Endothelial cell of umbilical vein (primary cell): ENCODE measurements around the gene MUC4. TPM values are rescaled to one million over a fixed set of nuclear protein-coding genes. Genes with fewer than 3 reads are reported as not detected.

Source experiments
- BruUV-seq: library from RNA; stranded (reverse); fragments of 400-500 nt; replicated peaks from 2 replicates; lab custom pipeline; 2021; lab: Mats Ljungman, UMichigan
- CTCF ChIA-PET: fragments of 300-600, 350-600 bp; sonication (Branson Sonifier 250); formaldehyde crosslinking; loops from one replicate; lab custom pipeline; 2021; ENCODE audit warnings: antibody characterized with exemption, inconsistent platforms; lab: Charles Lee
- POLR2A ChIA-PET: fragments of 300-600, 350-600 bp; sonication (Branson Sonifier 250); formaldehyde crosslinking; loops from one replicate; lab custom pipeline; 2021; ENCODE audit warnings: antibody characterized with exemption, inconsistent platforms; lab: Charles Lee
- DNase-seq: peaks from one replicate; pipeline ENCODE4 v3.0.0-alpha.2; 2011; ENCODE audit warnings: low read depth, low spot score
- FAIRE-seq: peaks from 2 replicates; lab custom pipeline; 2011; peaks lifted over from hg19 to GRCh38; lab: Jason Lieb, UNC
- H2AFZ ChIP-seq: 2 replicates; pipeline ENCODE4 v1.6.0; 2012; ENCODE audit warnings: low read depth, low read length, control low read depth, inconsistent platforms
- H3K27ac ChIP-seq: 2 replicates; pipeline ENCODE4 v1.5.1; 2011; ENCODE audit warnings: low read depth, mild to moderate bottlenecking, control low read depth, low read length, moderate library complexity; ENCODE audit not compliant: insufficient read depth
- H3K27me3 ChIP-seq, 2 experiments: 2 replicates each; pipeline versions ENCODE4 v1.6.0 to v1.6.1; 2011; ENCODE audit warnings: low read length in 2 of 2, mixed read lengths in 1 of 2; ENCODE audit not compliant: control insufficient read depth in 2 of 2, insufficient read depth in 2 of 2
- H3K36me3 ChIP-seq, 2 experiments: 2 replicates in 1 of 2; 3 replicates in 1 of 2; pipeline ENCODE4 v1.5.1; 2011; ENCODE audit warnings: low read length in 2 of 2, mild to moderate bottlenecking in 1 of 2, moderate library complexity in 1 of 2; ENCODE audit not compliant: control insufficient read depth in 2 of 2, insufficient read depth in 2 of 2; ENCODE audit errors: extremely low read depth in 1 of 2
- H3K4me1 ChIP-seq: 3 replicates; pipeline ENCODE4 v1.5.1; 2011; ENCODE audit warnings: mild to moderate bottlenecking, low read length; ENCODE audit not compliant: control insufficient read depth, insufficient read depth; ENCODE audit errors: extremely low read depth
- H3K4me2 ChIP-seq: 2 replicates; pipeline ENCODE4 v1.6.1; 2011; ENCODE audit warnings: low read length, control low read depth, mixed read lengths; ENCODE audit not compliant: insufficient read depth
- H3K4me3 ChIP-seq, 3 experiments: fragments of 200-600 bp in 1 of 3; sonication (generic), shearing (Covaris generic) in 1 of 3; replicated peaks in 1 of 3; 2 replicates each; pipeline ENCODE4 v1.5.1; 2011 to 2016; ENCODE audit warnings: control low read depth in 3 of 3, low read length in 3 of 3, mild to moderate bottlenecking in 2 of 3, inconsistent platforms in 1 of 3, low read depth in 1 of 3, moderate library complexity in 1 of 3; ENCODE audit not compliant: insufficient read depth in 1 of 3
- H3K79me2 ChIP-seq: 2 replicates; pipeline ENCODE4 v1.6.0; 2012; ENCODE audit warnings: low read length, inconsistent platforms; ENCODE audit not compliant: control insufficient read depth, insufficient read depth
- H3K9ac ChIP-seq: replicated peaks from 2 replicates; pipeline ENCODE3; 2011; ENCODE audit warnings: low read length, control low read depth; ENCODE audit not compliant: insufficient read depth; ENCODE audit errors: extremely low read depth
- H3K9me1 ChIP-seq: replicated peaks from 3 replicates; pipeline ENCODE4 v1.6.0; 2011; ENCODE audit warnings: mild to moderate bottlenecking, low read length; ENCODE audit not compliant: control insufficient read depth, insufficient read depth; ENCODE audit errors: extremely low read depth
- H3K9me3 ChIP-seq: replicated peaks from 2 replicates; pipeline ENCODE4 v1.5.1; 2012; ENCODE audit warnings: low read length, inconsistent platforms; ENCODE audit not compliant: control insufficient read depth, insufficient read depth
- H4K20me1 ChIP-seq: replicated peaks from 2 replicates; pipeline ENCODE3; 2011; ENCODE audit warnings: mild to moderate bottlenecking, low read length; ENCODE audit not compliant: control insufficient read depth, insufficient read depth; ENCODE audit errors: extremely low read depth
- EZH2 ChIP-seq: IDR thresholded peaks from 2 replicates; pipeline ENCODE4 v1.6.1; 2012; ENCODE audit warnings: borderline replicate concordance, low read depth, mild to moderate bottlenecking, moderate library complexity, low read length, inconsistent platforms; ENCODE audit not compliant: severe bottlenecking
- FOS ChIP-seq: IDR thresholded peaks from 2 replicates; pipeline ENCODE4 v1.6.1; 2011; ENCODE audit warnings: mild to moderate bottlenecking, low read length, moderate library complexity, borderline replicate concordance; ENCODE audit not compliant: insufficient read depth
- GATA2 ChIP-seq: IDR thresholded peaks from 2 replicates; pipeline ENCODE4 v1.7.0; 2011; ENCODE audit warnings: low read depth, mild to moderate bottlenecking, moderate library complexity, mixed read lengths, low read length; ENCODE audit not compliant: insufficient read length, insufficient read depth
- JUN ChIP-seq: IDR thresholded peaks from 2 replicates; pipeline ENCODE4 v1.6.1; 2011; ENCODE audit warnings: borderline replicate concordance, low read depth; ENCODE audit not compliant: insufficient read length, insufficient read depth
- MYC ChIP-seq: IDR thresholded peaks from one replicate; pipeline ENCODE4 v1.6.1; 2011; ENCODE audit warnings: mild to moderate bottlenecking, low read depth, low read length
- POLR2A ChIP-seq: IDR thresholded peaks from 2 replicates; pipeline ENCODE4 v1.6.1; 2012; ENCODE audit warnings: low read depth, mild to moderate bottlenecking, control low read depth, low read length
- POLR2AphosphoS5 ChIP-seq: IDR thresholded peaks from 2 replicates; pipeline ENCODE4 v1.6.1; 2012; ENCODE audit warnings: low read depth, mild to moderate bottlenecking, control low read depth, low read length, moderate library complexity; ENCODE audit not compliant: insufficient read depth
- dilution Hi-C: fragments of 300-500 bp; cut with MboI; formaldehyde crosslinking; loops from one replicate; pipeline ENCODE4 v1.15.0; 2019; ENCODE audit warnings: low sequenced_read_pairs; ENCODE audit not compliant: extremely low pct_ligation_motif_present
- intact Hi-C: fragments of 100-400 bp; cut with micrococcal nuclease; formaldehyde crosslinking; loops from one replicate; pipeline ENCODE4 v1.10.0; 2022
- polyA plus RNA-seq, 4 experiments: library from polyadenylated mRNA; depleted of rRNA in 3 of 4; stranded (reverse) in 3 of 4; unstranded in 1 of 4; fragments of >200 nt; gene quantifications; 2 replicates each; pipeline versions ENCODE4 v1.2.1 to v1.2.3, GENCODE V29; 2011 to 2012; ENCODE audit warnings: missing spikeins in 1 of 4
- total RNA-seq: library from RNA; stranded (reverse); gene quantifications from 2 replicates; pipeline ENCODE4 v1.2.3, GENCODE V29; 2021
- TF ChIP-seq, protein P1 (sequence below): IDR thresholded peaks from 2 replicates; pipeline ENCODE4 v1.6.1; 2011; ENCODE audit not compliant: insufficient read depth, insufficient read length
- TF ChIP-seq, protein P2 (sequence below), 2 donors: IDR thresholded peaks; 1 replicate in 1 of 2; 2 replicates in 1 of 2; pipeline ENCODE4 v1.5.1; 2011; ENCODE audit warnings: low read length in 2 of 2, mild to moderate bottlenecking in 2 of 2, moderate library complexity in 2 of 2, control low read depth in 1 of 2, inconsistent platforms in 1 of 2, low read depth in 1 of 2; ENCODE audit not compliant: insufficient read depth in 1 of 2; ENCODE audit errors: extremely low read depth in 1 of 2

MUC4 gene
- total and polyA plus RNA-seq, 2 donors (not counting 3 experiments of a cell fraction or from before 2014, with no cell fraction given) = 0.04 TPM; not detected in 1

DNA sequence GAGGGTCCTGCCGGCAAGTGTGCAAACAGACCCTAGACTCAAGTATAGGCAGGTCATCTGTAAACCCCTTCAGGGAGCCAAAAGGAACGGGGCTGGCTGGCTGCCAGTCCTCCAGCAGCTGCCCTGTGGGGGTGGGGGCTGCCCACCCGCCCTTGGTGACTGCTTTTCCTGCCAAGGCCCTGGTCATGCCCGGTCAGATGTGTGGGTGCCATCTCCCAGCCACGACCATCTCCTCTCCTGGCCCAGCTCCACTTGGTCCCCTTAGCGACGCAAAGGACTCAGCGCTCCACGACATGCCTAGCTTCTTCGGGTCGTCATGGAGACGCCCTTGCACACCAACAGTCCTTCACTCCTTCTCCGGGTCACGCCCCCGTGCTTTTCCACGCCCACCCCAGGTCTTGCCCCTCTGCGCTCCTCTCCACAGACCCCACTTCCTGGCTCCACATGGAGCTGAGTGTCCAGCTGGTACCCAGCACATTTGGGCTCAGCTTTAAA, 2.4 kb downstream of the MUC4 start:
- H3K4me2 ChIP-seq = no peak overlapping the region
- peaks cover 0 to under 1% of the 10 kb centered on the region in 2 experiments for H3K27me3 ChIP-seq
- H3K4me3 ChIP-seq = no peak overlapping the region
- peaks cover 7% of the 10 kb centered on the region for H3K4me1 ChIP-seq
- no peak overlapping the region for H2AFZ ChIP-seq
- H4K20me1 ChIP-seq = no peaks in the 10 kb centered on the region
- H3K79me2 ChIP-seq = no peaks in the 10 kb centered on the region
- ChIA-PET CTCF (interaction anchor here (1.1 kb wide), 1 partner anchor 41 kb away, joined by 4 read pairs; no protein-coding TSS in a partner anchor), POLR2A (no interaction called here)
- H3K9ac ChIP-seq = no peak overlapping the region
- DNase-seq (no peak), FAIRE-seq (no peak)
- H3K27ac ChIP-seq = no peak overlapping the region
- H3K9me3 ChIP-seq = no peaks in the 10 kb centered on the region
- no TSS peak for BruUV-seq
- intact Hi-C loops = no loop called here
- no peaks in the 10 kb centered on the region for H3K9me1 ChIP-seq
- no peaks in the 10 kb centered on the region for H3K36me3 ChIP-seq
- dilution Hi-C loops = no loop called here
- TF ChIP-seq POLR2AphosphoS5 = no peak
- no peak for TF ChIP-seq EZH2
- TF ChIP-seq JUN = no peak
- TF ChIP-seq MYC = no peak
- TF ChIP-seq, protein P1, sequence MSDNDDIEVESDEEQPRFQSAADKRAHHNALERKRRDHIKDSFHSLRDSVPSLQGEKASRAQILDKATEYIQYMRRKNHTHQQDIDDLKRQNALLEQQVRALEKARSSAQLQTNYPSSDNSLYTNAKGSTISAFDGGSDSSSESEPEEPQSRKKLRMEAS = no peak
- TF ChIP-seq GATA2 = no peak
- TF ChIP-seq POLR2A = no peak
- TF ChIP-seq, protein P2, sequence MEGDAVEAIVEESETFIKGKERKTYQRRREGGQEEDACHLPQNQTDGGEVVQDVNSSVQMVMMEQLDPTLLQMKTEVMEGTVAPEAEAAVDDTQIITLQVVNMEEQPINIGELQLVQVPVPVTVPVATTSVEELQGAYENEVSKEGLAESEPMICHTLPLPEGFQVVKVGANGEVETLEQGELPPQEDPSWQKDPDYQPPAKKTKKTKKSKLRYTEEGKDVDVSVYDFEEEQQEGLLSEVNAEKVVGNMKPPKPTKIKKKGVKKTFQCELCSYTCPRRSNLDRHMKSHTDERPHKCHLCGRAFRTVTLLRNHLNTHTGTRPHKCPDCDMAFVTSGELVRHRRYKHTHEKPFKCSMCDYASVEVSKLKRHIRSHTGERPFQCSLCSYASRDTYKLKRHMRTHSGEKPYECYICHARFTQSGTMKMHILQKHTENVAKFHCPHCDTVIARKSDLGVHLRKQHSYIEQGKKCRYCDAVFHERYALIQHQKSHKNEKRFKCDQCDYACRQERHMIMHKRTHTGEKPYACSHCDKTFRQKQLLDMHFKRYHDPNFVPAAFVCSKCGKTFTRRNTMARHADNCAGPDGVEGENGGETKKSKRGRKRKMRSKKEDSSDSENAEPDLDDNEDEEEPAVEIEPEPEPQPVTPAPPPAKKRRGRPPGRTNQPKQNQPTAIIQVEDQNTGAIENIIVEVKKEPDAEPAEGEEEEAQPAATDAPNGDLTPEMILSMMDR (IDR thresholded peaks at IDR 0.05; ENCODE audit: extremely low read depth in 1 of 2, insufficient read depth in 1 of 2, low read depth in 1 of 2, low read length in 2 of 2) = no peak
- no peak for TF ChIP-seq FOS
